ENCODE data around the gene MRPL18. TPM values are rescaled to one million over a fixed set of nuclear protein-coding genes. Genes with fewer than 3 reads are reported as not detected.

Gene MRPL18
- total RNA-seq, 2 donors from 2014 or later = 66.9 to 72.5 TPM

GRCh38 chr6:159830501-159831372, 40.5 kb downstream of the MRPL18 start:
- intact Hi-C loops (cut with DNase I, micrococcal nuclease) = no loop called here
- no peak for ATAC-seq
- no peak for DNase-seq

- DNase-seq = no peak
- ATAC-seq = peak; percentile 26
- intact Hi-C loops (cut with DNase I, micrococcal nuclease) = no loop called here
Observed at GRCh38 chr6:159831373-159831679, 41.1 kb downstream of the MRPL18 start.

DNA sequence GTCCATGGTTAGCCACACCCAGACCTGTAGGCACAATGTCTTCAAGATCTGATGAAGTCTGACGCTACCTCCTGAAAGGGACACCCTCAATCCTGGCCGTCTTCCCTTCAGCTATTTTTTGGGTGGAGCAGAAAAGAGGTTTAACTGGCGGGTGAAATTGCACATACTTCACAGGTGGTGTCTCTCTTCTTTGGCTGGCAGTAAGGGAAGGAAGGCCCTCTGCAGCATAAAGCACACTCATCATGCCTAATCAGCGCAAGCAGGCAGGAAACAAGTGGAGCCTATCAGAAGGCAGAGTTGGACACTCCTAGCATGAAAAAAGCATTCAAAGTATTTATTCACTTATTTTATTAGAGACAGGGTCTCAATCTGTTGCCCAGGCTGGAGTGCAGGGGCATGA, 42.7 kb downstream of the MRPL18 start:
- peak; percentile 5 for ATAC-seq
- DNase-seq = no peak
- intact Hi-C loops (cut with DNase I, micrococcal nuclease) = no loop called here

- intact Hi-C loops (cut with DNase I, micrococcal nuclease) = no loop called here
- DNase-seq (no peak), ATAC-seq (no peak)
Observed at GRCh38 chr6:159833556-159833955, 43.3 kb downstream of the MRPL18 start.

- ATAC-seq (no peak), DNase-seq (no peak)
- intact Hi-C loops (cut with DNase I, micrococcal nuclease) = no loop called here
Observed at GRCh38 chr6:159833997-159834603, 43.8 kb downstream of the MRPL18 start.

- ATAC-seq (no peak), DNase-seq (no peak)
- intact Hi-C loops (cut with DNase I, micrococcal nuclease) = no loop called here
Observed at GRCh38 chr6:159836718-159837490, 46.6 kb downstream of the MRPL18 start.

DNA sequence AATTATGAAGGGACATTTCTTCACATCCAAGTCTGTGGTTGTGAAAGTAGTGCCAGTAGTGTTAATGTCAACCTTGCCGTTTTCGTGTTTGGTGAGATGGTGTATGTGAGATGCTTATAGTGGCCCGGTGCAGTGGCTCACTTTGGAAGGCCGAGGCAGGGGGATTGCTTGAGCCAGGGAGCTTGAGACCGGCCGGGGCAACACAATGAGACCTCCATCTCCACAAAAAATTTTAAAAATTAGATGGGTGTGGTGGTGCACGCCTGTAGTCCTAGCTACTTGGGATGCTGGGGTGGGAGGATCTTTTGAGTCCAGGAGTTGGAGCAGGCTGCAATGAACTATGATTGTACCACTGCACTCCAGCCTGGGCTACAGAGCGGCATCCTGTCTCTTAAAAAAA, 47.2 kb downstream of the MRPL18 start:
- DNase-seq = no peak
- intact Hi-C loops (cut with DNase I, micrococcal nuclease) = no loop called here
- no peak for ATAC-seq

DNA sequence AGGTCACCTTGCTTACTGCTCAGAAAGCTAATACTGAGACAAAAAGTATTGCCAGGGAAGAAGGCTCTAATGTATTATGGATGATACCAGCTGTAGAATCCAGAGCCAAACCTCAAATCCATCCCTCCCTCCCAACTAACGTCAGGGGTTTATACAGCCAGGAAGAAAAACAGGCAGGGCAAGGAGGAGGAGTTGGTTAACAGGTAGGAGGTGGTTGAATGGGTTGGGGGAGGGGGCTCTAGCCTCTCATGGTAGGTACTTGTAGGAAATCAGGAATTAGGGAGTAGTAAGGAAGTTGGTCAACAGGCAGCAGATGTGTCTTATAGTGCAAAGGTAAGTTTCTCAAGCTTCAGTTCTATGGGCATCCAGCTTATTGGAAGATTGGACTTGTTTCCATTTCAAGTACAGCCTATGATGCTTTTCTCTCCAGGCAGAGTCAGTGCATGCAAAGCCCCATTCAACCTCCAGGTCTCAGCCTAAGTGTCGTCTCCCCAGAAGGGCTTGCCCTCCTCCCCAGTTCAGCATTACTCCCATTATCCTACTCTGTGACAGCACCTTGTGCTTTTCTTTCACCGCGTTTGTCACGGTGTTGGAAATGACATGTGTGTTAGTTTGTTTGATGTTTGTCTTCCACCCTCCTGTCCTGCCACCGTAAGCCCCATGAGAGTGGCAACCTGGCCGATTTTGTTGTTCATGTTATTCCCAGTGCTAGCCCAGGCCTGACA, 47.9 kb downstream of the MRPL18 start:
- DNase-seq (no peak), ATAC-seq (no peak)
- intact Hi-C loops (cut with DNase I, micrococcal nuclease) = no loop called here

GRCh38 chr6:159842035-159842434, 51.8 kb downstream of the MRPL18 start:
- ATAC-seq = no peak
- no peak for DNase-seq
- intact Hi-C loops (cut with DNase I, micrococcal nuclease) = no loop called here

DNA sequence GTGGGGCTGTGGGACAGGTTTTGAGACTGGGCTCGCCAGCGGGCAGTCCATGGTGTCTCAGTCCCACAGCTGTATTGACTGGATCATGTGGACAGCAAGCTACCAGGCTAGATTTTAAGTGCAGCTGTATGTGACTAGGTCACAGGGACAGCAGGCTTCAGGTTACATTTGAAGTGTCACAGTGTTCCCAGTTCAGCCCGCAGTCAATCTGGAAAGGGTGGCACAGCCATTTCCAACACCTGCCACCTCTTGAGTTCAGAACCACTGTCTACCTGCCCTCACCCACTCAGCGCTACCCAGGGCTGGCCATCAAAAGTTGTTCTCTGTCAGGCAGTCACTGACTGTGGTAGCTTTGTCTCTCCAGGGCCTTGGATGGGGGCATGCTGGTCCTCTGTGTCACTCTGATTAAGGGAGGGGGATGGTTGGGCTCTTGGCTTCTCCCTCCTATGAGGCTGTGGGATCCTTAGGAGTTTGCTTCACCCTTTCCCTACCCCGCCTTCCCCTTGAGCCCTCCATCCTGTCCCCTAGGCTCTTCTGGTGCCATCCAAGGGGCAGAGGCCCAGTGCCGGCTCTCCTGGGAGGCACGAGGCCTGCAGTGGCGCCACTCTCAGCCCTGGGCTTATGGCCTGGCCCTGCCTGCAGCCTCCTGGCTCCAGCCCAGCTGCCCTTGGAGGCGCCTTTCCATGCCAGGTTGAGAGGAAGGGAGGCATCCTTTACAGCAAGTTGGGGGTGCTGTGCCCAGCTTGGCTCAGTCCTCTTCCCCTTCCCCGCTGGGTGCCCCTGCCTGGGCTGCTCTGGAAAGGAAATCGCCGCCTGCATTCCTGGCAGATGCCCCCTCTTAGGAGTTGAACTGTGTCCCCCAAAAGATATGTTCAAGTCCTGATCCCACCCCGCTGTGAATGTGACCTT, 54.7 kb downstream of the MRPL18 start:
- intact Hi-C loops (cut with DNase I, micrococcal nuclease) = no loop called here
- no peak for ATAC-seq

More for the DNA sequence above, 54.7 kb downstream of the MRPL18 start:
- DNase-seq = no peak

Other genes starting within 250 kb of the MRPL18 start
- gene SOD2, start 97.2 kb upstream of the MRPL18 start, total RNA-seq = 100 to 1,000 TPM; 284 to 402 TPM
- 10 to 100 TPM; 73.4 to 79.3 TPM for gene WTAP, start 63.0 kb upstream of the MRPL18 start, total RNA-seq
- 100 to 1,000 TPM in 1 of 2 donors, 10 to 100 TPM in 1; 72.8 to 114 TPM for gene ACAT2, start 28.4 kb upstream of the MRPL18 start, total RNA-seq
- gene TCP1, start 865 bp upstream of the MRPL18 start, total RNA-seq = 100 to 1,000 TPM; 165 to 172 TPM
- gene PNLDC1, start 9.8 kb downstream of the MRPL18 start, total RNA-seq = not detected
- gene MAS1, start 100.5 kb downstream of the MRPL18 start, total RNA-seq = not detected
- 100 to 1,000 TPM in 1 of 2 donors, 10 to 100 TPM in 1; 97.3 to 100 TPM for gene IGF2R, start 178.6 kb downstream of the MRPL18 start, total RNA-seq

Measured in left colon (tissue), 2 donors.